NK-92 (cell line): ENCODE measurements around the gene TRIM8.
"Not testable (repeated sequence)": the region's sequence is repeated elsewhere in the genome, so short reads cannot be mapped to it uniquely, and the experiment has no call there.

Experiments
- DNase-seq: peaks from one replicate; lab custom pipeline; 2025; ENCODE audit not compliant: unreplicated experiment; lab: John Stamatoyannopoulos, UW

Gene TRIM8

DNA sequence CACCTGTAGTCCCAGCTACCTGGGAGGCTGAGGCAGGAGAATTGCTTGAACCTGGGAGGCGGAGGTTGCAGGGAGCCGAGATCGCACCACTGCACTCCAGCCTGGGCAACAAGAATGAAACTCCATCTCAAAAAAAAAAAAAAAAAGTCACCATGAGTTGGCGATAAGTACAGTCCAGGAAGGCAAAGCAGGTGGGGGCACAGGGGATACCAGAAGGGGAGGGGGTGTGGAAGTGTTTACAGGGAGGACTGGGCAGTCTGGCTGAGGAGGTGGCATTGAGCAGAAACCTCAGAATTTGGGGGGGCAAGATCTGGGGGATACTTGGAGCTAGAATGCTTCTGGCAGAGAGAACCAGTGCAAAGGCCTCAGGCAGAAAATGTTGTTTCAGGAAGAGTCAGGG, 23.1 kb downstream of the TRIM8 start:
- not testable (repeated sequence) for DNase-seq

DNA sequence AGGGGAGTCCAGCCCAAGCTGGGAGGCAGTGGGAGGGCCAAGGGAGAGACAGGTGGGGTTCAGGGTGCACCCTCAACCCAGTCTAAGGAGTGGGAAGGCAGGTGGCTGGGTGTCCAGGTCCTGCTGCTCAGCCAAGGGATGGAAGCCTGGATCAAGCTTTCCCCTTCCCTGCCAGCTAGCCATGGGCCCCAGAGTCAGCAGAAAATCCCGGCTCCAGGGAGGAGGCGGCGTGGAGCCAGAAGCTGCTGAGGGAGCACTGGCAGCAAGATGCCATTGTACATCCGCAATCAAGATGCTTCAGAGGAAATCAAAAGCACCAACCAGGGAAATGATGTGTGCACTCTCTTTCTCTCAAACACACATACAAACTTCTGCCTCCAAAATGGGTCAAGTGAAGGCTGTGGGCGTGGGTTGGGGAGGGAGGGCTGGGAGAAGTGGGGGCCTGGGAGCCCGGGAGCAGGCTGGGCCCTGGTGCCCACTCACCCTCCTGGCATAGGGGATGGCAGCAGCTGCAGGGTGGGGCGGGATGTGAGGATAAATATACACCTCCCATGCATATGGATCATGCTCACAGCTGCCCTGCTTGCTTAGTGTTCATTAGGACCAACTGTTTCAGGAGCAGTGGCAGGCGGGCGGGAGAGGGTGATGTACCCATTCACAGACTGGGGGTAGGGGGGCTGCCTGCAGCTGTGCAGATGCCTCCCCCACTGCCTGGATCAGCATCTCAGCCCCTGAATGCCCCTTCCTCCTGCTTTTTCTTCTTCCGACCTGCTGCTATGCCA, 24.2 kb downstream of the TRIM8 start:
- DNase-seq = no peak

DNA sequence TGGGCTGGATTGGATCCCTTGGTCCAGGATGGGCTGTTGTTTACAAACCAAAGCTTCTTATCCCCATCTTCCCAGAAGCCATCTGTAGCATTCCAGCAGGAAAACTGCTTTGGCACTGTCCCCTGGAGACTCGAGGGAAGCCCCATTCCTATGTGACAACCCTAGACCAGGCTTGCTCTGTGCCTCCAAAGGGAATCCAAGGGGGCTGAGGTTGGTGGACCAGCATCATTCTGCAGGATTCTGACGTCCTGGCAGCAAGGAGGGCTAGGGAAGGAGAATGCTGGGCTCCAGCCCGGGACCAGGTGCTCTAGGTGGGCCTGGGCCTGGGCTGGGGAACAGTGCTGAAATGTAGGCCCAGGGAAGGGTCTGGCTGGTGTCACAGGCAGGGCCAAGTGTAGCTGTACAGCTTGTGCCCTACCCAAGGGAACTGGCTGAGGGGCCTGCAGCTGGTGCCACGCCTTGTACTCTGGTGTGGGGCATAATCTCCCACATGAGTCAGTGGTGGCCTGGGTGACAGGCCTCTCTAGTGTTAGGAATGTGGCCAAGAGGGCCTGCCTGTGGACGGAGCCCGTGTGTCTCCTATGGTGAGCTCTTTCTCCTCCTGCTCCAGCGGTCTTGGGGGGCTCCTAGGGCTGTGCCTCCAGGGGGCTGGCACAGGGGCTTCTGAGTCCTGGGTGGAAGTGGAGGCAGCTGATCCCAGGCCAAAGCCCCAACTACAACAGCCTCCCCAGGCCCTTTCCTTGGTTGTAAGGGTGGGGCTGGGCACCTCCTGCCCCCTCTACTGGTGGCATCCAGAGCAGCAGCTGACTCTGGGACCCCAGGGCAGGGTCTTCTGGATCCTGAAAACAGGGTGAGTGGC, 25.2 kb downstream of the TRIM8 start:
- DNase-seq = no peak

DNA sequence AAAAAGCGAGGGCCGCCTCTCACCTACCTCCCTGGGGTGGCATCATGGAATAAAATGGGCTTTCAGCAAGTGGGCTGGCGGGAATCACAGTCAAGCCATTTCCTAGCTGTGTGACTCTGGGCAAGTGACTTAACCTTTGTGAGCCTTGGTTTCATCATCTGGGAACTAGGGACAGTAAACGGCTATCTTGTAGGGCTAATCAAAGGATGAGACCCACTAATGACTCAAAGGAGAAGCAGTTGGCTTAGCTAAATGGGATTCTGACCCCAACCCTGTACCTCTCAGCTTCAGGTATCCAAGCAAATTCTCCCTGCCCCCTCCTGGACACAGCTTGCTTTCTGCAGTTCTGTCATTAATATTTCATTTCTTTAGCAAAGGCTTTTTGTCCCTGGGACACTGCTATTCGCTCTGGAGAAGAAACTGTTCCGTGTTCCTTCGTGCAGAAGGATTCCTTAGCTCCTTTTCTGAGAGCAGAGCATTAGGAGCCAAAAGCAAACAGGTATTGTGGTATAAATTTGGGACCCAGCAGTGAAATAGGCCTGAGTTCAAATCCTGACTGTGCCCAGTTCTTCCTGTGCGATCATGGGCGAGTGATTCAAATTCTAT, 25.9 kb downstream of the TRIM8 start:
- DNase-seq = no peak

DNA sequence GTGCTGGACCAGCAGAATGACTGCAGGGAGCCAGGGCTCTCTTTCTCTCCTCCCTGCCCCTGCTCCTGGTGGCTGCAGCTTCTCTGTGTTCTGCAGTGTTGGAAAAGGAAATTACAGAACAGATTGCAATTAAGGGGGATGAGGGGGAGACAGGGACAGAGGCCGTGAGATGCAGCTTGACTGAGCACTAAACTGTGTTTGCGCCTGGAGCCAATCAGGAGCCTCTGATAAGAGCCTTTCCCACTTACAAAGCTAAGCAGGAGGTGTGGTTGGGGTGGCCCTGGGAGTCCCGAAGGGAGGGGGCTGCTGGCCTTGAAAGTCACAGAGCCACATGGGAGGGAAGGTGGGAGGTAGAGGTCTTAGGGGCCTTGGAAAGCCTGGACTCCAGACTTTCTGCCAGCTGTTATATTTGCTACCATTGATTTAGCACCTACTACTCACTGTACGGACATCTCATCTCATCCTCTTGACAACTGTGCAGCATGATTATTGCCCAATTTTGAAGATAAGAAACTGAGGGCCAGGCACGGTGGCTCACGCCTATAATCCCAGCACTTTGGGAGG, 26.7 kb downstream of the TRIM8 start:
- DNase-seq = no peak

DNA sequence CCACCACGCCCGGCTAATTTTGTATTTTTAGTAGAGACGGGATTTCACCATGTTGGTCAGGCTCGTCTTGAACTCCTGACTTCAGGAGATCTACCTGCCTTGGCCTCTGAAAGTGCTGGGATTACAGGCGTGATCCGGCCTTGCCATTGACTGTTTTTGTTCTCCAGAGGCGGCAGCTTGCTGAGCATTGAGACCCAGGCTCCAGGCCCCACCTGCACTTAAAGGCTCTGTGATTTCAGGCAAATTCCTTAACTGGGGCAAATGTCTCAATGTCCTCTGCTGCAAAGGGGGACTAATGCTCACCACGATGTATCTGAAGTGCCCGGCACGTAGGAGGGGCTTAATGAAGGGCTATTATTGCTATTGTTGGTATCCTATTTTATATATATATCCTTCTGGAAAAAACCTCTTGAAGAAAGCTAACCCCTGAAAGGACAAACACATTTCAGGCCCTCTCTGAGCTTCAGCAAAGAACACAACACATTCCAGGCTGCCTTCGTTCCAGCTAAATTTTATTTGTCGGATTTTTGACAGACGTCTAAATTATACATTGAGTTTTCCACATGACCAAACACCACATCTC, 29.0 kb downstream of the TRIM8 start:
- DNase-seq = no peak

DNA sequence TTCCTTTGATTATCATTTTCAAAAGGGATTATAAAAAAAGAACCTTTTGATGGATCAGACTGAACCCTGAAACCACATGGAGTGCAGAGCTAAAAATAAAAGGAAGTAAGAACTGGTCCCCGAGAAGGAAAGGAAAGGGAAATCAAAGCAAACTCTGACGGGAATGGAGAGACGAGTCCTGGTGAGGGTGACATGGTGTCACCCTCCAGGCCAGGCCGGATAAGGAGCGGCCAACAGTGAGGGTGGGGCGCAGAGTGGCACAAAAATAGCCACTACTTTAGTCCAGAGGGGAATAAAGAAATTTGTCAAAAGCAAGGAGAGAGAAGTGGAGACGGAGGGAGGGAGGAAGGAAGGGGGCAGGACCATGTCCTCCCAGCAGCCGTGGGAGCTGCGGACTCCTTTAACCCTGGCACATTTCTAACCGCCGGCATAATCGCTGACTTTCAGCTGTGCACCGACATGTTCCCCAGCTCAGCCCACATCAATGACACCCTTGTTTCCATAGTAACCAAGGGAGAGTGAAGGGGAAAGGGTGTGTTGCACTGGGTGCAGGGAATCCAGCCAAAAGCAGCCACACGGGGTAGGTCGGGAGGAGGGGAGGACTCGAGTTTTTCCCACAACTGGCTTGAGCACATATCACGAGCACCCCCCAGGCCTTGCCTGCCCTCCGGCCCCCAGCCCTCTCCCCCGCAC, 29.7 kb downstream of the TRIM8 start:
- no peak for DNase-seq

DNA sequence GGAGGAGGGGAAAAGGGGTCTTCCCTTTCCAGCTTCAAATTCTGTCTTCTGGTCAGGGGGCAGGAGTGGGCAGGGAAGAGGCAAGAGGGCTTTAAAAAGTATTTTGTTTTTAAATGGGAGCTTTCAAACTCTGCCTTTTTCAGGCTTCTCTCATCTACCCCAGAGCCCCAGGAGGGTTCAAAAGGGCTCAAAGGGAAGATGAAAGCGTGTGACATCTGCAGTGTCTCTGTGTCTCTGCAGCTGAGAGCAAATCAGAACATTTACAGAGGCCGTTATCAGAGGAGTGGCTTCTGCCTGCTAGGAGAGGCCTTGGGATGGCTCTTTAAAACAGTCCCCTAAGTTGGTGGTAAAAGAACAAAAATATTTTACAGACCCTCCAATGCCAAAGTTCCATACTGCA, 30.3 kb downstream of the TRIM8 start:
- DNase-seq = no peak

DNA sequence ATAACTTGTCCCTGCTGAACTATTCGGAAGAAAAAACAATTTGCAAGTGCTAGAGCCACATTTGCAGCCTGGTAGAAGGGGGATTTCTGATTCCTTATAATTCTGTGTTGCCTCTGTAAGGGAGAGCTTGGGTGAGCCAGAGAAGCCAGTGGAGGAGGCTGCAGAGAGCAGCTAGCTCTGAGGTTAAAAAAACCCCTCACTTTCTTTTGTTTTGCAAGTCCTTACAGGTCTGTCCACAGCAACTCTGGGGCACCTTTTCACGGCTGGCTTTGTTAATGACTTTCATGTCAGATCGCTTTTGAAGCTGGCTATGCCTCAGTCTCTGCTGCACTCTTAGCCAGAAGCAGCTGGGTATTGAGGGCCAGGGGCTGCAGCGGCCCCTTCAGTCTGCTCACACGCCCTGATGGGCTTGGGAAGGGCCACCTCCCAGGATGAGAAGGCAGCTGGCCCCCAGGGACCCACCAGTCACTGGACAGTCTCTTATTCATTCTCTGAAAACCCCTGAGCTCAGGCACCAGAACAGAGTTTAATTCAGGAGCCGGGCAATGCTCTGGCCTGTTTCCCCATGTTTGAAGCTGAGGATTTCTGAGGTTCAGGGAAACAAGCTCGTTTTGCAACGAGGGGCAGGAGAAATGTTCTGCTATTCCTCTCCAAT, 30.9 kb downstream of the TRIM8 start:
- DNase-seq = no peak

DNA sequence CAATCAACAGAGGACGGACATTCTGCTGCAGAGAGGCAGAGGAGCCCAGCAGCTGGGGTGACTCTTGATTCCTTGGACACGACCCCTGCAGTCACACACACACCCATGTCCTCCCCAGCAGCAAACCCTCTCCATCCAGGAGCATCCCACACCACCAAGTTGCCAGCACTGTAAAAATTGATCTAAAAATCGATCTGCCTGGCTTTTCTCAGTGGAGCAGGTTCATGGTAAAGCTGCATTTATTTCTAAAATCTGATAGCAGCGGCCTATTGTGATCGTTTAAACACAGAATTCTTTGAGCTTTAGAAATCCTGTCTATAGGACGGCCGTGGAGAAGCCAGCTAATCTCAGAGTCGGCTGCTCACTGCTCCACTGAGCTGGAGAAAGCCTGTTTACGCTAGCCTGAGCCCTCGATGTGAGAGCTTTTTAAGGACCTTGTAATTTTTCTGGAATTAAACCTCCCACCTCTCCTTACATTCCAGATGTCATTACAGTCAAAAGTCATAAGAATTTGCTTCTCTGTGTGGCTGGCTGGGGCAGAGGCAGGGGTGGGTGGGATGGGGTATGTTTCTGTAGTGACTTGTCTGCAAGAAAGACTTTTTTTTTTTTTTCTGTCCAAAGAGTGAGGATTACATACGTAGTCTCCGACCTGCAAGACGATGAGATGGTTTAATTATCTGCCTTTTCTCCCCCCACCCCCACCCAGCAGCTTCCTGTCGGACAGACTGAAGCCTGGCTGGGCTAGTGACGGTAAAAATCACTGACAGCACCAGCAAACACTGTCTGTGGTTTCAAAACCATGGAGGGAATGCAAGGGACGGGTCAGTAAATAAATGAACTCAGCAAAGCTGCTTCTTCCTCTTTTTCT, 31.6 kb downstream of the TRIM8 start:
- no peak for DNase-seq

DNA sequence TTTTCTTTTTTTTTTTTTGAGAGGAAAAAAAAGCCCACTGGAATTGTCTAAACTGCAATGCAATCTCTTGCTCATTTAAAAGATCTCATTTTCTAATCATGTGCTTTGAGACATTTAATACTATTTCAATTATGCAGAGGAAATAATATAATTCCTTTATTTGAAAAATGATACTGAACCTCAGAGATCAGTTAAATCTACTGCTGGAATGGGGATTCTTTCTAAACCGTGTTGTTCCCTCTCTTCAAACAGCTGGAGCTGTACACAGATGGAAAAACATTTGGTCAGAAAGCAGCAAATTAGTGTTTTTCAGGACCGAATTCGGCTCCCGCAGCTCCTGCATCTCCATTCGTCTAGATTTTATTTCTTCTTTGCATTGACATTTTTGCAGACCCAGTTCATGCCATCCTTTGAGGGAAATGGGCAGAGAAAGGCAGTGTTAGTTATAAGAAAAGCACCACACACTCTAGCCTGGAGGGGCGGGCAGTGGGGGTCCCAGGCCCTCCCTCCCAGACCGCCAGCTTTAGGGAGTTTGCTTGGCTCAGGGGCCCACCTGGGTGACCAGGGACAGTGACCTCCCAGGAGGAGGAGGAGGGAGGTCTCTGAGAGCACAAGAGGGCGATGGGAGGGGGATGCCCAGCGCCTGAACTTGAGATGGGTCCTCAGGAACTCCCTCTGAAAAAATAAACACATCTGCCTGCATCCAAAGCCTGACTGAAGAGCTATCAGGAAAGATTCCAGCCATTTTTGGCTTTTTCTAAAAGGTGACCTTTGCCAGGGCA, 32.4 kb downstream of the TRIM8 start:
- DNase-seq = no peak

DNA sequence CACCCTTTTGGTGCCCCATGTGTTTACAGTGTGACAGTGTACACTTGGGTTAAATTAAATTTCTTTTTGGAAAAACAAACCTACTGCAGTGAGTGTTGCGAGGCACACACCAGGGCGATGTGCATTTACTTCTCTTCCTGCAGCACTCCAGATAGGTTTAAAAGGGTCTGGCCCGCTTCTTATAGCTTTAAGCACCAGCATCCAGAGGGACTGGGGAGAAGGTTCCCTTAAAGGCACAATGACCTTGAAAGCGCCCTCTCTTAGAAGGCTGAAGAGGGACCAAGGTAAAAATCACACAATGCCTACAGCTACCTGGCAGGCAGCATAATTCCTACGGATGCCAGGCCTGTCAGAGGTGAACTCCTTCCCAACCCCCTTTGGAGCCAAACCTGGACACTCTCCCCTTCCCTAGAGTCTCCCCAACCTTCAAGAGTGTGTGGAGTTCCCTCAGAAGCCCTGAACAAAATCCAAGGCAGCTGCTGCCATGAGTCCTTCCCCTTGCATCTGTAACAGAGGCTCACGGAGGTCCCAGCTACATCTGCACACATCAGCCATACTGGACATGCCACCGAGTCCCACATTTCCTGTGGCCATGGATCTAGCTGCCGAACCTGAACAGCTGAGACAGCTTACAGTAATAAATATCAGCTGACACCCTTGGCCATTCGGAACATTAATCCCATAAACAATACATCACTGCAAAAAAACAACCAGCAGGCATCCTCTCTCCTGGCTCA, 33.2 kb downstream of the TRIM8 start:
- DNase-seq = no peak

DNA sequence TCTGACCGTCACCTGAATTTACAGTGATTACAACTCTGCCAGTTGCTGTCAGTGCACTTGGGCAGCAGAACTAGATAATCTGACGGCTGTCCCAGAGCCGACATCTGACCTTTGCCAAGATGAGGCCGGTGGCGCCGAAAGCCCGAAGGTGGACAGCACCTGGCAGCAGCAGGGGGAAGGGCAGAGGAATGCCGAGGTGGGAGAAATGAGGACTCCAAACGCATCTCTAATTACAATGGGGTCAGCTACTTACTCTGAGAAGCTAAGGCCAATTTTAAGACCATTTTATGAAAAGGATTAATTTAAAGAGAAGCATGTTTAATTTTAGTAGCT, 33.8 kb downstream of the TRIM8 start:
- no peak for DNase-seq

DNA sequence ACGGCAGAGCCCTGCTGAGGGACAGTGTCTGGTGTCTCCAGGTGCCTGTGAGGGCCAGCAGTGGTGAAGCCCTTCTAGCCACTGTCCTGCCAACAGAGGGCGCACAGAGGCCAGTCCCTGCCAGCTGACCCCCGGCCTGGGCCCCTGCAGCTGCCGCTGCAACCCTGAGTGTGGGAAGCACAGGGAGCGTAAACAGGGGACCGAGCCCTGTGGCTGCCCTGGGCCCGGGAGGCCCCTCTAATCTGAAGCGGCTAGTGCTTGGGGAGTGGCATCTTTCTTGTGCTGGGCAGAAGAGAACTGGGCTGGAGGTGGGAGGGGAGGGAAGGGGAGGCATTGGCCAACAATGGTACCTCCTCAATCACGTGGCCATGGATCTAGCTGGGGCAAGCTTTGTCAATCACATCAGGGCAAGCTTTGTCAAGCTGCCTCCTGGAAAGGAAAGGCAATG, 34.6 kb downstream of the TRIM8 start:
- no peak for DNase-seq

DNA sequence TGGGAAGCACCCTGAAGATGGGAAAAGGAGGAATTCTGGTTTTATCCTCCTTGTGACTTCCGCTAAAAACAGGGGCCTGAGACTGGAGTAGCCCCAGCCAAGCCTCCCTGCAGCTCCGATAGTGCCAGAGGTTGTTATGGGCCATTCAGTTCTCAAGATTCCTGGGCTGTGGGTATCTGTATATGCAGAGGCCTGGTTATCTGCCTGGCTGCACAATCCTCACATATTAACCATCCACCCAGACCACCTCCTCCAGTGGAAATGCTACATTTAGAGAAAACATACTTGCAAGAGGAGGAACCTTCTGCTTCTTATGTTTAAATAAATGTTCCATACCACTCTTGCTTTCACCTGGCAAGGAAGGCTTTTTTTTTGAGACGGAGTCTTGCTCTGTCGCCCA, 35.3 kb downstream of the TRIM8 start:
- no peak for DNase-seq

DNA sequence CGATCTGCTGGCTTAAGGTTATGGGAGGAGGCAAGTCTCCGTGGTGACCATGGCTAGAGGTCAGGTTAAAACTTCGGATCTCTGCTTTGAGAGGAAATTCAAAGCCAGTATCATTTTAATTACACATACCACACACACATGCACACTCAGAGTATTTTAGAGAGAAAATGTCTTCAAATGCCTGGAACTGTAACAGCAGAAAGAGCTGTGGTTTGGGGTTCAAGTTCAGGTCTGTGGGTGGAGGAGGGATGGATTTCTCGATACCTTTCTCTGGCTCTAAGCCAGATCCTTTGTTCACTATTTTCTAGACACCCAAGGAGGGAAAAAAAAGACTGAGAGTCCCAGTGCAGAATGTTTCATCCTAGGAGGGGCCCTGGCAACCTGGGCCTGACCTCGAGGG, 37.4 kb downstream of the TRIM8 start:
- DNase-seq = no peak

DNA sequence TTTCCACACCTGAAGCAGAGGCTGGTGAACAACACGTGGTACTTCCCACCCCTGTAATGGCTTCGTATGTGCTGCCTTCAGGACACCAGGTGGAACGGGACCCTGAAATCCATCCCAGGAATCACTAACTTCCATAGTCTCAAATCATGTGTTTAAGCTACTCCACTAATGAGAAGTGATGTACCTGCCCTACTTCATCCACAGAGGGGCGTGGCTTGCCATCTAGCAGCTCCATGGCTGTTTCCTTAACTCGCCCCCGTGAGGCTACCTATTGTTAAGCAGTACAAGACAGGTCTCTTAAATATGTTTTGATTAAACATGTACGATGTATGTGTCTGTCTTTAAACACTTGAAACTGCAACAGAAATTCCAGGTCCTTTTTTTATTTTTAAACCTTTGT, 38.1 kb downstream of the TRIM8 start:
- DNase-seq = no peak

DNA sequence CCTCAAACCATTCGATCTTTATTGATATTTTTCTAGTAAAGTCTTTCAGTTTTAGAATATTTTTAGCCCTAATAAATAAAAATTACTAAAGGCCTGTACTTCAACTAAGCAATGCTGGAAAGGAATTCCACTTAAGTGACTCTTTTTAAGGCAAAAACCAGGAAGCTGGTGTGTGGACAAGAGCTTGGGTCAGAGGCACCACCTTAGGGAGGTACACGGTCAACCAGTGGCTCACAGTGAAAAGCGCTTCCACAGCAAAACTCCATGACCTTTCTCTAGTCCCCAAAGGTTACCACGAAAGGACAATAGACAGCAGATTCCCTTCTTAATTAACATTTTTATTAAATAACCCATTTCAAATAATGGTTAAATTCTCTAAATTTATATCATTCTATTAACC, 38.7 kb downstream of the TRIM8 start:
- no peak for DNase-seq
